Vagina (tissue), 2 donors: ENCODE results near the gene RHOBTB3.

Source experiments
- POLR2AphosphoS5 ChIP-seq, 2 donors: sonication (generic); formaldehyde crosslinking; IDR thresholded peaks; one replicate each; pipeline ENCODE4 v1.9.0; 2017; ENCODE audit warnings: antibody characterized with exemption in 2 of 2, mild to moderate bottlenecking in 2 of 2, low read depth in 1 of 2; ENCODE audit not compliant: insufficient read depth in 1 of 2
- TF ChIP-seq, protein P1 (sequence below), 3 experiments: fragments of 450-650 bp in 2 of 3; fragments of 200-600 bp in 1 of 3; sonication (generic) in 1 of 3; IDR thresholded peaks; one replicate each; pipeline ENCODE4 v1.5.1; 2017 to 2019; ENCODE audit warnings: antibody characterized with exemption in 3 of 3, mild to moderate bottlenecking in 2 of 3, moderate library complexity in 2 of 3

GRCh38 chr5:95804736-95805539, 73.8 kb downstream of the RHOBTB3 start:
- TF ChIP-seq, protein P1, sequence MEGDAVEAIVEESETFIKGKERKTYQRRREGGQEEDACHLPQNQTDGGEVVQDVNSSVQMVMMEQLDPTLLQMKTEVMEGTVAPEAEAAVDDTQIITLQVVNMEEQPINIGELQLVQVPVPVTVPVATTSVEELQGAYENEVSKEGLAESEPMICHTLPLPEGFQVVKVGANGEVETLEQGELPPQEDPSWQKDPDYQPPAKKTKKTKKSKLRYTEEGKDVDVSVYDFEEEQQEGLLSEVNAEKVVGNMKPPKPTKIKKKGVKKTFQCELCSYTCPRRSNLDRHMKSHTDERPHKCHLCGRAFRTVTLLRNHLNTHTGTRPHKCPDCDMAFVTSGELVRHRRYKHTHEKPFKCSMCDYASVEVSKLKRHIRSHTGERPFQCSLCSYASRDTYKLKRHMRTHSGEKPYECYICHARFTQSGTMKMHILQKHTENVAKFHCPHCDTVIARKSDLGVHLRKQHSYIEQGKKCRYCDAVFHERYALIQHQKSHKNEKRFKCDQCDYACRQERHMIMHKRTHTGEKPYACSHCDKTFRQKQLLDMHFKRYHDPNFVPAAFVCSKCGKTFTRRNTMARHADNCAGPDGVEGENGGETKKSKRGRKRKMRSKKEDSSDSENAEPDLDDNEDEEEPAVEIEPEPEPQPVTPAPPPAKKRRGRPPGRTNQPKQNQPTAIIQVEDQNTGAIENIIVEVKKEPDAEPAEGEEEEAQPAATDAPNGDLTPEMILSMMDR (IDR thresholded peaks at IDR 0.05): no peak
- TF ChIP-seq POLR2AphosphoS5 (IDR thresholded peaks at IDR 0.05; ENCODE audit: insufficient read depth in 1 of 2, low read depth in 1 of 2): no peak
